Activated CD4-positive, CD25-positive, alpha-beta regulatory T cell treated with anti-CD3 and anti-CD28 coated beads, Interleukin-2, amount 50 U/mL, for 16 hours (primary cell): ENCODE data around the gene BATF2.
"Not testable (repeated sequence)": the region's sequence is repeated elsewhere in the genome, so short reads cannot be mapped to it uniquely, and the experiment has no call there.

Experiments
- DNase-seq: peaks from one replicate; pipeline ENCODE4 v3.0.0-alpha.2; 2020; ENCODE audit warnings: low read depth, low spot score

Gene BATF2

GRCh38 chr11:65013130-65013887, 16.5 kb upstream of the BATF2 start:
- peak; percentile 80 for DNase-seq

- no peak for DNase-seq
These were observed 12.1 kb upstream of the BATF2 start for GRCh38 chr11:65008873-65009272.

- DNase-seq, result no peak
These were observed 11.2 kb upstream of the BATF2 start for GRCh38 chr11:65008016-65008415.

GRCh38 chr11:65003968-65004367, 7.2 kb upstream of the BATF2 start:
- not testable (repeated sequence) for DNase-seq

- no peak for DNase-seq
These were observed 6.5 kb upstream of the BATF2 start for GRCh38 chr11:65003282-65003681.

GRCh38 chr11:65002706-65003105, 5.9 kb upstream of the BATF2 start:
- DNase-seq, result no peak

- DNase-seq, result no peak
These were observed 2.7 kb upstream of the BATF2 start for GRCh38 chr11:64999478-64999877.

GRCh38 chr11:64998690-64999431, 2.1 kb upstream of the BATF2 start:
- no peak for DNase-seq

GRCh38 chr11:64998141-64998540, 1.4 kb upstream of the BATF2 start:
- no peak for DNase-seq

- DNase-seq, result no peak
These were observed 453 bp downstream of the BATF2 start for GRCh38 chr11:64996327-64996709.

GRCh38 chr11:64994318-64994717, 2.5 kb downstream of the BATF2 start:
- DNase-seq, result no peak

GRCh38 chr11:64990222-64990923, 6.4 kb downstream of the BATF2 start:
- no peak for DNase-seq

GRCh38 chr11:64989416-64989815, 7.4 kb downstream of the BATF2 start:
- DNase-seq, result no peak

- DNase-seq, result no peak
These were observed 8.5 kb downstream of the BATF2 start for GRCh38 chr11:64987998-64988854.

GRCh38 chr11:64983339-64983738, 13.4 kb downstream of the BATF2 start:
- not testable (repeated sequence) for DNase-seq

GRCh38 chr11:64976651-64977050, 20.1 kb downstream of the BATF2 start:
- no peak for DNase-seq

- no peak for DNase-seq
These were observed 22.6 kb downstream of the BATF2 start for GRCh38 chr11:64974124-64974523.

- DNase-seq, result peak; percentile 78
These were observed 25.1 kb downstream of the BATF2 start, which contains the start of gene MAJIN for GRCh38 chr11:64971421-64972233. MAJIN (minus strand) TSS chr11:64972108; CDS start chr11:64959405, 12,703 bp downstream.

GRCh38 chr11:64970731-64971151, 26.0 kb downstream of the BATF2 start:
- no peak for DNase-seq

GRCh38 chr11:64969209-64969608, 27.6 kb downstream of the BATF2 start:
- no peak for DNase-seq

- no peak for DNase-seq
These were observed 29.4 kb downstream of the BATF2 start for GRCh38 chr11:64967375-64967774.
